Anterior cingulate cortex (tissue), 58 donors: ENCODE data around the gene CCDC88C.
A peak's percentile ranks its signal among the peaks of the same experiment; 100 is the strongest.
"Not testable (repeated sequence)": the region's sequence is repeated elsewhere in the genome, so short reads cannot be mapped to it uniquely, and the experiment has no call there.

Experiments used
- DNase-seq, 58 donors: peaks; one replicate each; lab custom pipeline; 2025; lab: John Stamatoyannopoulos, UW

The CCDC88C gene

DNA sequence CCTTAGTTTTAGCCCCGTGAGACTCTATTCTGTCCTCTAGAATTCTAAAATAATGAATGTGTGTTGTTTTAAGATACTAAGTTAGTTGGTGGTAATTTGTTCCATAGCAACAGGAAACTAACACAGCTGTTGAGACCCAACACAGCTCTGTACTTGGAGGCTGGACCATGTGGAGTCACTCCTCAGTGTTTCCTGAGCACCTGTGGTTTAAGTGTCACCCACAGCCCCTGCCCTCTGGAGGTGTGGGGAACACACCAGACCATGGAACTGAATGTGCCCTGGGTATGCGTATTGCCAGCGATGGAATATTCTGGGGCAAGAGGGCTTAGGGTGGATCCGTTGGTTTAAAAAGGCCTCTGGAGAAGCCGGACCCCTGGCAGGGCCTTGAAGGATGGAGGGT, 156.5 kb downstream of the CCDC88C start:
- no peak for DNase-seq

DNA sequence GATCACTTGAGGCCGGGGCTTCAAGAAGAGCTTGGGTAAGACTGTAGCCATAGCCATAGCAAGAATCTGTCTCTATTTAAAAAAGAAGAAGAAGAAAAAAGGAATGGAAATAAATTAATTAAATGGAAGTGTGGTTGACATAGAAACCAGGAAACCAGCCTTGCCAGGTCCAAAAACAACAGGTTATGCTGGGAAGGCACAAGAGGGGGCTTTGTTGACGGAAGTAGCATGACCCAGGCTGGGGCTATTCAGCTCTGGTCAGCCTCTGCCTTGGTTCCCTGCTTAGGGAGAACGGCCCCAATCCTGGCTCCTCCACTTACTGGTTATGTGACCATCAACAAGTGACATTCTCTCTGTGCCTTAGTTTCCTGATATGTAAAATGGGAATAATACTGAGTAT, 158.7 kb downstream of the CCDC88C start:
- no peak for DNase-seq

DNA sequence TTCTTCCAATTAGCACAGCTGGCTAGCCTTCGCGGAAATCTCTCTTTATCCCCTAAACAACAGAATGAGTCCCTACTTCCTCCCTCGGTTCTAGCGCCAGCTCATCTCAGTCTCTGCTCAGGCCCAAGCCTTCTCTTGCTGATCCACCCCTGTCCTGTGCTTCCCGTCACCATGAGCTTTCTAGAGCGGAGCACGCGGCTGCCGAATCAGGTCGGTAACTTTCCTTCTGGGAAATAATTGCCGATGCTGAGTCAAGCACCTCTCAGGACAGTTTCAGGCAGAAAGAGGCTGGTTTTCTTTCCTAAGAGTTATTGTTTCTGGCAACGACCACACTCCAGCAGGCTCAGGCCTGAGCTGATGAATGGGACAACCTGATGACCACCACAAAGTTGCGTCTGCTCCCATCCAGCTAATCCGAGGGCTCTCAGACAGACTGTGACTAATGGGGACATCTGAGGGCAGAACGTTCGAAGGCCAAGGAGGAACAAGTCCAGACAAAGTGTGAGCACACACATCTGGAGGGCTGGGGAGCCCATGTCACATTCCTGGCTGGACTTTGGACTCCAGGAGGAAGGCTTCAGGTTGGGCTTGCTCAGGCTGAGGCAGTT, 159.5 kb downstream of the CCDC88C start:
- DNase-seq: peak in 1 of 58 donors; percentile 24

DNA sequence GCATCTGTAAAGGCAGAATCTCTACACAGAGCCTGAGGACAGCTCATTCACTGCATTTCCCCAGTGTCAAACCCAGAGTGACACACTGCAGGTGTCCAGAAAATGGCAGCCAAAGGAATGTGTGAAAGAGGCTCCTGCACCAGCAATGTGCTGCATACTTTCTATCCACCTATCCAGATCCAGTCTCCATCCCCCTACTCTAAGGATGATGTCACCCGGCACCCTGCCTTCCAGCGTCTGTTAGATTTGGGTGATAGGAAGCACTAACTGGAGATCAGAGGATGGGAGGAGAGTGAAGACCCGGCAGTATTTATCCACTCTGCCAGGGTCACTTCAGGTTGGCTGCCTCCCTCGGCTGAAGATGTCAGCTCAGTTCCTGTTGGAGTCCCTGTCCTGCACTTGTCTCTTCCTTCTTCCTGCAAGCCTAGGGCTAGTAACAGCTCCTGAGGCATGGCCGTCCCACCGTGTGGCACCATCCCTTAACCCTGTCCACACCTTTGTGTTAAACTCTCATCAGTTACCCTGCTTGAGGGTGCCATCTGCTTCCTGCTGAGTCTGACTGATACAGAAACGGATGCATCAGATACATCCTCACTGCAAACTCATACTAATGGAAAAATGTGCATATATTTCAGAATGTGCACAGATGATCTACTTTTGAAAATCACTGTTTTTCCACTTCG, 160.2 kb downstream of the CCDC88C start:
- peak in 3 of 58 donors; percentile 15 to 26 (median 23) for DNase-seq

- no peak for DNase-seq
Measured at GRCh38 chr14:91256661-91257060, 161.0 kb downstream of the CCDC88C start.

DNA sequence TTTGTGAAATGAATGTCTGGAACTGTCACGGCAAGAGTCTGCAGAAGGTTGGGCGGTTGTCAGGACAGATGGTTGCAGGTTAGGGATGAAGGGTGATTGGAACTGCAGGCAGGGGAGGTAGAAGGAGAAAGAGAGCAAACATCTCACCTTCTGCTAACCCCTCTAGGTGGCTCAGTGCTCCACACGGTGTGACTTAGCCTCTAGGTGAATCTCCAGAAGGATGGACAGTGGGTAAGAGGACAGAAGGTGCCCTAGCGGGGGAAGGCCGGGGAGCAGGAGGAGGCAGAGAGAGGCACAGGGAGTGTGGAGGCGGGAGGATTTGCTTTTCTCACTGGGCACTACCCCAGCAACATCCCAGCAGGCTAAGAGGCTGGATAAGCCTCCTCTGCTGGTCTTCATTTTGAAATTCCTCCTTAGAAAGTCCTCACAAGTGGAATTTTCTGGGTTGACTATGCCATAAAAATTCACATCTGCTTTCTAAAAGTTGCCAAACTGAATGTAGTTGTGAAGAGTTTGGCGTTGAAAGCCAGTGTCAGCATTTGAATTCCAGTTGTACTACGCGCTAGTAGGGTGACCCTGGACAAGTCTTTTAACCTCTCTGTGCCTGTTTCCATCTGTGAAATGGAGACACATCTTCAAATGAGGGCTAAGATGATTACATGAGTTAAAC, 162.5 kb downstream of the CCDC88C start:
- DNase-seq: no peak

- no peak for DNase-seq
Measured at GRCh38 chr14:91254461-91254860, 163.2 kb downstream of the CCDC88C start.

- DNase-seq: peak in 1 of 58 donors; percentile 73
Measured at GRCh38 chr14:91253795-91254323, 163.8 kb downstream of the CCDC88C start.

GRCh38 chr14:91252871-91253794, 164.5 kb downstream of the CCDC88C start:
- peak in 7 of 58 donors; percentile 15 to 73 (median 24) for DNase-seq

- DNase-seq: no peak
Measured at GRCh38 chr14:91250912-91251311, 166.7 kb downstream of the CCDC88C start.

DNA sequence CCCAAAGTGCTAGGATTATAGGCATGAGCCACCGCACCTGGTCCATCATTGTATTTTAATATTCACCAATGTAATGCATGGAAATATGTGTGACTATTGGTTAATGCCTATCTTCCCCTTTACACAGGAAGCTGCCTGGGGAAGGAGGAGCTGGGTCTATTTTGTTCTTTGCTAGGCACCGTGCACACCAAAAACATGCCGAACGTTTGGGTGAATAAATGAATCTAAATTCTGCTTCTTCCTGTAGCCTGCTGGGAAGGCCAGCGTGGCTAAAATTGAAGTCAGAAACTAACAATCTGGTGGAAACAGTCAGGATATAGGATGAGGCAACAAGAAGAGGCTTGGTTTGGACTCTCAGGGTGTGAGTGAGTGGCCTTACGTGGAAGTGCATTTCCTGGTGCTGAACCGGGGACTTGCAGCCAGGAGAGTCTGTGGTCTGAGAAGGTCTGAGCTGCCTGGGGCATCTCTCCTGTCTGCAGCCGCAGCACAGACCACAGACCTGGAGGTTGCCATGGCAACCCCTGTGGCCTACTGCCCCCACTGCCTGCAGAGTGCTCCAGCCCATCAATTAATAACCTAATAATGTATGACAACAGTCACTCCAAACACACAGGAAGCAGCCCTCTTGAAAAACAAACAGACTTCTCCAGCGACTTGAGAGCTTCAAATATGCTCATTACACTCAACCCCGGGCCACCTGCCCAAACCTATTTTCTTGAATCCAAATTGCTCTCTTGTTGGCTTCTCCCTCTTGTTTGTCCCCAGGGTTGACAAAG, 167.6 kb downstream of the CCDC88C start:
- DNase-seq: no peak

- no peak for DNase-seq
Measured at GRCh38 chr14:91246051-91246852, 171.4 kb downstream of the CCDC88C start.

DNA sequence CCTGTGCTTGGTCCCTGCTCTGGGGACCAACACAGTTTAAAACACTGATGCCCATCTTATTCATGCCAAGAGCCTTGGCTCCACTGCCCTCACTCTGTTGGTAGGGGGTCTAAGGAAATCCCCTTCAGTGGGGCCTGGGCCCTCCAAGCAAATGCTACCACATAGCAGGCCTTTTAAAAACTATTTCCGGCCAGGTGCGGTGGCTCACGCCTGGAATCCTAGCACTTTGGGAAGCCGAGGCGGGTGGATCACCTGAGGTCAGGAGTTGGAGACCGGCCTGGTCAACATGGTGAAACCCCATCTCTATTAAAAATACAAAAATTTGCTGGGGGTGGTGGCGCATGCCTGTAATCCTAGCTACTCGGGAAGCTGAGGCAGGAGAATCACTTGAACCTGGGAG, 172.0 kb downstream of the CCDC88C start:
- DNase-seq: not testable (repeated sequence)

DNA sequence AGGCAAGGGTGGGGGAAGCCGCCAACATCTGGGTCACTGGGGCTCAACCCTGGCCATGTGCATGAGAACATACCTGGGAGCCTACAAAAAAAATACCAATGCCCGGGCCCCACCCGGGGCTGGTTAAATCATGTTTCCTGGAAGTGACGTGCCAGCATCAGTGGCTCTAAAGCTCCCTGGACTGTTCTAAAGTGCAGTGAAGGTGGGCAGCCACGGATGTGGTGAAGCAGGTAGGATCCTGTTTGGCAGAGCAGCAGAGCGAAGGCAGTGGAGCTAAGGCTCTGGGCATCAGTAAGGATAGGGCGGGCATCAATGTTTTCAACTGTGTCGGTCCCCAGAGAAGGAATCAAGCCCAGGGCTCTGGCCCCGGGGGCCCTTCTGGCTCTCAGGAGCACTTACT, 172.6 kb downstream of the CCDC88C start:
- no peak for DNase-seq

DNA sequence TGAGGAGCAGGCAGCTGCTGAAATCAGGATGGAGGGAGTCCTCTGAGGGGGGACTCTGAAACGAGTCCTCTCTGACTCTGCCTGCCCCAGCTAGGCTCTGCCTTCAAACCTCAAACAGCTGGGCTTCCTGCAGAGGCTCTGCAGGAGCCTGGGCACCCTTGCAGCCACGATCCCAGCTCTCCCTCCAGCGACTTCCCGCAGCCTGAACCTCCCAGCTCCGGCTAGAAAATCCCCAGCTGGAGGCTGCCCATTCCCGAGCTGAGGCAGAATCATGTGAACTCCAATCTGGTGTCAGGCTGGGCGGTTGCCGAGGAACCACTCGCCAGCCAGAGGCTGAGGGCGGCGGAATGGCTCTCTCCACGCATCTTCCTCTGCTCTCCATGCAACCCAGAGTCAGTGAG, 173.1 kb downstream of the CCDC88C start, which contains the start of gene GPR68:
Gene GPR68 (minus strand): TSS at position 204 of the 401 bp plus-strand sequence. CDS start 9,654 bp downstream, outside the sequence.
- peak in 44 of 58 donors; percentile 15 to 86 (median 45) for DNase-seq

DNA sequence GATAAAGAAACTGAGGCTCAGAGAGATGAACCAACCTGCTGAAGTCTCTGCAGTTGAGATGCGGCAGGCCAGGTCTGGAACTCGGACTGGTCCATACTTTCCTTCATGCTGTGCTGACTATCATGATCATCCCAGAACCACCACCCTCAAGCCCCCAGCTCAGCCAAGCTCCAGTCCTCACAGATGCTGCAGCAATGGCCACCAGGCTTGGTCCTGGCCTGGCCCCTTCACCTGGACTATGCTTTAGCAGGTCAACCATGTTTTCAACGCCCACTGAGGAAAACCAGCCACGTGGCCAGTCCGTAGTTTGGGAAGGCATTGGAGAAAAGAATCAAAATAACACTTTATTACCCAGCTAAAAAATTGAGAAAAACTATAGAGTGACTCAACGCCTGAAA, 174.5 kb downstream of the CCDC88C start:
- no peak for DNase-seq

GRCh38 chr14:91242635-91243034, 175.0 kb downstream of the CCDC88C start:
- no peak for DNase-seq

DNA sequence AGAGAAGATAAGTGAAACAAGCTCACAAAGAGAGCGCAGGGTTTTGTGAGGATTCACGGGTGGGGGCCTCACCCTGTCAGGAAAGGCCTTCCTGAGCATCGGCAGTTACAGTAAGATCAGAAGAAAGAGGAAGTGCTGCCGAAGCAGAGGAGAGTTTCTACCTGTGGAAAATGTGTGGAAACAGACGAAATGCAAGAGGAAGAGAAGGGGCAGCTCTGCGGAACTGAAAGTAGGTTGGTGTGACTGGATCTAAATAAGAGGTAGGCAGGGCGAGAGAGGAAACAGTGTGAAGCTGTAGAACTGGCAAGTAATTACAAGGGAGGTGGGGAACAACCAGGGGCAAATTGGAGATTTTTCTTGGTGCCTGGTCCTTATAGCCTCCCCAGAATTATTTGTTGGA, 175.8 kb downstream of the CCDC88C start:
- peak in 3 of 58 donors; percentile 9 to 37 (median 19) for DNase-seq

DNA sequence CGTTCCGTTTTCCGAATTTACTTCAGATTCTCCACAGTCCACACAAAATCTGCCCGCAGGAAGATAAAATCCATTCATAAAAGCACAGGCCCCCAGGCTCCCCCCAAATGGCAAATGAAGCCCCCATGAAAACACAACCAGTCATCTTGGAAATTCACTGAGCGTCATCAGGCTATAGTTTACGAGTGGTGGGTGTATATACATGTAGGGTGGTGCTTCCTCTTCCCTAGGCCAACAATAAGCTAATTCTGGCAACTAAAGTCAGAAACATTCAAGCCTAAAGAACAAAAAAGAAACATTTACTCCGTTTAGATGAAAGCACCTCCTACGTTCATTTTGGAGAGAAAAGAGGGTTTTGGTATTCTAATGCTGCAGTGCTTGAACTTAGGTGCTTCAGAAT, 179.0 kb downstream of the CCDC88C start:
- DNase-seq: no peak
